SK-N-SH treated with all-trans-retinoic acid at 6 μM for 48 hours (cell line): ENCODE measurements around the gene DPT.
A peak's percentile ranks its signal among the peaks of the same experiment; 100 is the strongest.

Source experiments
- ATAC-seq: fragments of 200-7000 bp; cut with Tn5 transposase; 3 replicates; pipeline ENCODE4 v1.9.1; 2020; ENCODE audit warnings: mild to moderate bottlenecking, moderate library complexity
- ARNTL ChIP-seq: fragments of 450-650 bp; formaldehyde crosslinking; IDR thresholded peaks from 2 replicates; pipeline ENCODE4 v1.5.0; 2020; ENCODE audit warnings: low read depth, mild to moderate bottlenecking, moderate library complexity, borderline replicate concordance
- BACH2 ChIP-seq: fragments of 250-450 bp; sonication (Bioruptor Pico); IDR thresholded peaks from 2 replicates; pipeline ENCODE4 v1.9.0; 2021; ENCODE audit warnings: mild to moderate bottlenecking, borderline replicate concordance
- CREB5 ChIP-seq: fragments of 250-450 bp; sonication (Bioruptor Pico); IDR thresholded peaks from 2 replicates; pipeline ENCODE4 v1.5.1; 2020; ENCODE audit warnings: low read depth, mild to moderate bottlenecking, moderate library complexity
- CSDC2 ChIP-seq: fragments of 250-450 bp; sonication (Bioruptor Pico); IDR thresholded peaks from 2 replicates; pipeline ENCODE4 v1.5.0; 2020; ENCODE audit warnings: mild to moderate bottlenecking, moderate library complexity
- CSRNP3 ChIP-seq: fragments of 250-450 bp; sonication (Bioruptor Pico); IDR thresholded peaks from 2 replicates; pipeline ENCODE4 v1.5.1; 2021; ENCODE audit warnings: mild to moderate bottlenecking, moderate library complexity
- ESRRG ChIP-seq: fragments of 250-450 bp; sonication (Bioruptor Pico); IDR thresholded peaks from 2 replicates; pipeline ENCODE4 v1.6.1; 2021; ENCODE audit warnings: mild to moderate bottlenecking
- GLIS3 ChIP-seq: fragments of 250-450 bp; sonication (Bioruptor Pico); IDR thresholded peaks from 2 replicates; pipeline ENCODE4 v1.5.0; 2020; ENCODE audit warnings: mild to moderate bottlenecking, moderate library complexity
- ISL1 ChIP-seq: fragments of 250-450 bp; sonication (Bioruptor Pico); IDR thresholded peaks from 2 replicates; pipeline ENCODE4 v2.1.2; 2022; ENCODE audit warnings: mild to moderate bottlenecking, moderate library complexity
- OSR1 ChIP-seq: fragments of 250-450 bp; sonication (Bioruptor Pico); IDR thresholded peaks from 2 replicates; pipeline ENCODE4 v1.8.0; 2022; ENCODE audit warnings: moderate library complexity, mild to moderate bottlenecking, inconsistent platforms
- PATZ1 ChIP-seq: fragments of 250-450 bp; sonication (Bioruptor Pico); IDR thresholded peaks from 2 replicates; pipeline ENCODE4 v1.8.0; 2020; ENCODE audit warnings: mild to moderate bottlenecking, moderate library complexity, borderline replicate concordance
- PPARA ChIP-seq: fragments of 250-450 bp; sonication (Bioruptor Pico); IDR thresholded peaks from 2 replicates; pipeline ENCODE4 v1.5.0; 2020; ENCODE audit warnings: mild to moderate bottlenecking, borderline replicate concordance
- RARB ChIP-seq: fragments of 250-450 bp; sonication (Bioruptor Pico); IDR thresholded peaks from 2 replicates; pipeline ENCODE4 v1.8.0; 2021; ENCODE audit warnings: mild to moderate bottlenecking, moderate library complexity
- SNAI2 ChIP-seq: fragments of 250-450 bp; sonication (Bioruptor Pico); IDR thresholded peaks from 2 replicates; pipeline ENCODE4 v1.5.0; 2020; ENCODE audit warnings: mild to moderate bottlenecking, moderate library complexity
- TCF4 ChIP-seq: fragments of 250-450 bp; sonication (Bioruptor Pico); IDR thresholded peaks from 2 replicates; pipeline ENCODE4 v1.8.0; 2021; ENCODE audit warnings: mild to moderate bottlenecking, moderate library complexity, borderline replicate concordance
- TOX ChIP-seq: fragments of 250-450 bp; sonication (Bioruptor Pico); IDR thresholded peaks from 2 replicates; pipeline ENCODE4 v1.8.0; 2021; ENCODE audit warnings: mild to moderate bottlenecking, moderate library complexity, borderline replicate concordance
- TSHZ2 ChIP-seq: fragments of 250-450 bp; sonication (Bioruptor Pico); IDR thresholded peaks from 2 replicates; pipeline ENCODE4 v1.5.0; 2020; ENCODE audit warnings: mild to moderate bottlenecking, moderate library complexity
- ZC3H10 ChIP-seq: fragments of 250-450 bp; sonication (Bioruptor Pico); IDR thresholded peaks from 2 replicates; pipeline ENCODE4 v1.5.1; 2021; ENCODE audit warnings: mild to moderate bottlenecking, moderate library complexity
- ZFP3 ChIP-seq: fragments of 250-450 bp; sonication (Bioruptor Pico); IDR thresholded peaks from 2 replicates; pipeline ENCODE4 v1.5.0; 2020; ENCODE audit warnings: mild to moderate bottlenecking, moderate library complexity
- ZNF565 ChIP-seq: fragments of 450-650 bp; formaldehyde crosslinking; conservative IDR thresholded peaks from 2 replicates; pipeline ENCODE4 v1.5.0; 2020; ENCODE audit warnings: low read depth, mild to moderate bottlenecking, moderate library complexity
- ZNF70 ChIP-seq: fragments of 450-650 bp; formaldehyde crosslinking; IDR thresholded peaks from 2 replicates; pipeline ENCODE4 v1.5.0; 2020; ENCODE audit warnings: mild to moderate bottlenecking, moderate library complexity
- ZNF8 ChIP-seq: fragments of 450-650 bp; formaldehyde crosslinking; IDR thresholded peaks from 2 replicates; pipeline ENCODE4 v1.5.0; 2020; ENCODE audit warnings: mild to moderate bottlenecking, moderate library complexity

The DPT gene

GRCh38 chr1:168735974-168736373, 7.0 kb upstream of the DPT start:
- TF ChIP-seq TOX (CRISPR knock-in tag) (no peak), ARNTL (CRISPR knock-in tag) (no peak), SNAI2 (CRISPR knock-in tag) (no peak), ZNF565 (CRISPR knock-in tag) (no peak), PATZ1 (CRISPR knock-in tag) (no peak), TSHZ2 (no peak)
- no peak for ATAC-seq

- TF ChIP-seq ZFP3 (CRISPR knock-in tag) (no peak), ZNF70 (no peak), SNAI2 (CRISPR knock-in tag) (no peak), PPARA (no peak), RARB (CRISPR knock-in tag) (no peak), PATZ1 (CRISPR knock-in tag) (no peak), ESRRG (no peak), CSDC2 (CRISPR knock-in tag) (no peak), ZNF8 (CRISPR knock-in tag) (no peak), OSR1 (CRISPR knock-in tag) (no peak), TOX (CRISPR knock-in tag) (no peak), BACH2 (no peak), ARNTL (CRISPR knock-in tag) (no peak), GLIS3 (CRISPR knock-in tag) (no peak), TSHZ2 (no peak), ZC3H10 (CRISPR knock-in tag) (no peak), CREB5 (no peak), ISL1 (no peak)
- peak; percentile 77 for ATAC-seq
These were observed 5.9 kb upstream of the DPT start for GRCh38 chr1:168734946-168735345.

- no peak for TF ChIP-seq SNAI2 (CRISPR knock-in tag)
- no peak for TF ChIP-seq GLIS3 (CRISPR knock-in tag)
- no peak for TF ChIP-seq CSRNP3 (CRISPR knock-in tag)
- no peak for TF ChIP-seq TCF4
- TF ChIP-seq RARB (CRISPR knock-in tag) = no peak
- TF ChIP-seq PATZ1 (CRISPR knock-in tag) = no peak
- TF ChIP-seq ZFP3 (CRISPR knock-in tag) = no peak
- TF ChIP-seq, all 23 proteins: peak for 0
- ATAC-seq = peak; percentile 19; the same call in 1 of the 3 replicates
These were observed 5.3 kb upstream of the DPT start for GRCh38 chr1:168734271-168734670.
